Calu3 (cell line): ENCODE results near the gene JDP2. TPM values are rescaled to one million over a fixed set of nuclear protein-coding genes. Genes with fewer than 3 reads are reported as not detected.
"Not testable (repeated sequence)": the region's sequence is repeated elsewhere in the genome, so short reads cannot be mapped to it uniquely, and the experiment has no call there.

ENCODE experiments used
- BruUV-seq: library from RNA; stranded (reverse); fragments of 400-500 nt; replicated peaks from 2 replicates; lab custom pipeline; 2021; lab: Mats Ljungman, UMichigan
- CTCF ChIA-PET: fragments of 300-600 bp; sonication (Branson Sonifier 250); formaldehyde crosslinking; loops from one replicate; lab custom pipeline; 2022; ENCODE audit warnings: antibody characterized with exemption; lab: Charles Lee
- DNase-seq: peaks from one replicate; pipeline ENCODE4 v3.0.0; 2022
- H3K27ac Mint-ChIP-seq: one replicate; pipeline ENCODE4 v1.8.0; 2022; ENCODE audit warnings: mixed read lengths; ENCODE audit not compliant: unreplicated experiment
- H3K27me3 Mint-ChIP-seq: one replicate; pipeline ENCODE4 v1.8.0; 2022; ENCODE audit warnings: mixed read lengths; ENCODE audit not compliant: unreplicated experiment
- H3K36me3 Mint-ChIP-seq: one replicate; pipeline ENCODE4 v1.8.0; 2022; ENCODE audit warnings: mild to moderate bottlenecking, moderate library complexity, mixed read lengths; ENCODE audit not compliant: insufficient read depth, unreplicated experiment
- H3K4me1 Mint-ChIP-seq: one replicate; pipeline ENCODE4 v1.8.0; 2022; ENCODE audit warnings: mild to moderate bottlenecking, low read depth, mixed read lengths; ENCODE audit not compliant: unreplicated experiment
- H3K4me3 Mint-ChIP-seq: one replicate; pipeline ENCODE4 v1.8.0; 2022; ENCODE audit warnings: mild to moderate bottlenecking, low read depth, moderate library complexity, mixed read lengths; ENCODE audit not compliant: unreplicated experiment
- H3K9me3 Mint-ChIP-seq: one replicate; pipeline ENCODE4 v1.8.0; 2022; ENCODE audit warnings: low read depth, mixed read lengths; ENCODE audit not compliant: unreplicated experiment
- CTCF ChIP-seq: fragments of 200-600 bp; IDR thresholded peaks from one replicate; pipeline ENCODE4 v1.8.0; 2022; ENCODE audit warnings: antibody characterized with exemption; ENCODE audit not compliant: unreplicated experiment
- intact Hi-C: fragments of 100-400 bp; cut with micrococcal nuclease; formaldehyde crosslinking; loops from one replicate; pipeline ENCODE4 v1.10.0; 2022; ENCODE audit not compliant: unreplicated experiment
- total RNA-seq: library from RNA; stranded (reverse); gene quantifications from 2 replicates; pipeline ENCODE4 v1.2.3, GENCODE V29; 2022

Gene JDP2
- total RNA-seq, 1 experiment from 2014 or later = 24.1 TPM

- CTCF ChIA-PET = no interaction called here
- TF ChIP-seq CTCF = no peak
- no peak overlapping the region for H3K27ac Mint-ChIP-seq
- no peaks in the 10 kb centered on the region for H3K4me1 Mint-ChIP-seq
- BruUV-seq = no TSS peak
- intact Hi-C loops = no loop called here
- no peak for DNase-seq
- peaks cover 18% of the 10 kb centered on the region for H3K36me3 Mint-ChIP-seq
- H3K27me3 Mint-ChIP-seq = no peaks in the 10 kb centered on the region
- no peak overlapping the region for H3K4me3 Mint-ChIP-seq
- no peaks in the 10 kb centered on the region for H3K9me3 Mint-ChIP-seq
Measured at GRCh38 chr14:75469606-75470237, 41.9 kb downstream of the JDP2 start.

- DNase-seq = no peak
- CTCF ChIA-PET = no interaction called here
- intact Hi-C loops = no loop called here
- TF ChIP-seq CTCF = no peak
- H3K36me3 Mint-ChIP-seq = peaks cover 24% of the 10 kb centered on the region
- no peaks in the 10 kb centered on the region for H3K4me1 Mint-ChIP-seq
- H3K27ac Mint-ChIP-seq = no peak overlapping the region
- H3K27me3 Mint-ChIP-seq = no peaks in the 10 kb centered on the region
- no peak overlapping the region for H3K4me3 Mint-ChIP-seq
- no TSS peak for BruUV-seq
- no peaks in the 10 kb centered on the region for H3K9me3 Mint-ChIP-seq
Measured at GRCh38 chr14:75470238-75470797, 42.5 kb downstream of the JDP2 start.

- Mint-ChIP-seq H3K4me1 (no peaks in the 10 kb centered on the region), H3K27ac (no peak overlapping the region), H3K36me3 (peaks cover 24% of the 10 kb centered on the region), H3K4me3 (no peak overlapping the region), H3K27me3 (no peaks in the 10 kb centered on the region), H3K9me3 (no peaks in the 10 kb centered on the region)
- no TSS peak for BruUV-seq
- intact Hi-C loops = no loop called here
- TF ChIP-seq CTCF = no peak
- DNase-seq = no peak
- CTCF ChIA-PET = no interaction called here
Measured at GRCh38 chr14:75471059-75471458, 43.2 kb downstream of the JDP2 start.

GRCh38 chr14:75474127-75474526, 46.3 kb downstream of the JDP2 start:
- H3K27me3 Mint-ChIP-seq, DNase-seq, H3K4me3 Mint-ChIP-seq, H3K4me1 Mint-ChIP-seq, CTCF ChIA-PET, BruUV-seq, H3K27ac Mint-ChIP-seq, H3K9me3 Mint-ChIP-seq, intact Hi-C loops: not testable (repeated sequence)
- H3K36me3 Mint-ChIP-seq = peaks cover 25% of the 10 kb centered on the region
